Measurements from ENCODE around the gene TOP1. TPM values are rescaled to one million over a fixed set of nuclear protein-coding genes. Genes with fewer than 3 reads are reported as not detected.

Gene TOP1
- polyA plus RNA-seq, 2 of the 4 experiments (the other 2 are of a cell fraction), result 20.8 to 70.6 TPM

DNA sequence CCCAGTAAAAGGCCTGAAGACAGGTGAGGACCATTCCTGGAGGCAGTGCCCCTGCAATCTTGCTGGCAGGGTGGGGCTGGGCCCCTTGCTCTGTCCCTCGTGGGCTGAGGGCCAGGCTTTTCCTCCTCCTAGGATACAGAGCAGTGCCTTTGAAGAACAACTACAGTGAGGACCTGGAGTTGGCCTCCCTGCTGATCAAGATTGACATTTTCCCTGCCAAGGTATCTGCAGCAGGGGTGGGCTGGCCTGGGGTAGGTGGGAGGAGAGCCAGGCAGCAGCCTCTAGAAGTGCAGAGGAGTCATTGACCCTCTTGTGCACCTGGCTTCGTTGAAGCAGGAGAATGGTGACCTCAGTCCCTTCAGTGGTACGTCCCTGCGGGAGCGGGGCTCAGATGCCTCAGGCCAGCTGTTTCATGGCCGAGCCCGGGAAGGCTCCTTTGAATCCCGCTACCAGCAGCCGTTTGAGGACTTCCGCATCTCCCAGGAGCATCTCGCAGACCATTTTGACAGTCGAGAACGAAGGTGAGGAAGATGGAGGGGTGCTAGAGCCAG is 145.2 kb downstream of the TOP1 start:
- POLR2A ChIA-PET, result no interaction called here
- Histone ChIP-seq H3K4me3 (no peak overlapping the region), H3K27ac (no peak overlapping the region), H3K4me2 (no peak overlapping the region), H3K9me3 (no peaks in the 10 kb centered on the region), H3K4me1 (peaks cover 13% of the 10 kb centered on the region; the same call in 2 of the 3 replicates)
- TF ChIP-seq, protein P1, sequence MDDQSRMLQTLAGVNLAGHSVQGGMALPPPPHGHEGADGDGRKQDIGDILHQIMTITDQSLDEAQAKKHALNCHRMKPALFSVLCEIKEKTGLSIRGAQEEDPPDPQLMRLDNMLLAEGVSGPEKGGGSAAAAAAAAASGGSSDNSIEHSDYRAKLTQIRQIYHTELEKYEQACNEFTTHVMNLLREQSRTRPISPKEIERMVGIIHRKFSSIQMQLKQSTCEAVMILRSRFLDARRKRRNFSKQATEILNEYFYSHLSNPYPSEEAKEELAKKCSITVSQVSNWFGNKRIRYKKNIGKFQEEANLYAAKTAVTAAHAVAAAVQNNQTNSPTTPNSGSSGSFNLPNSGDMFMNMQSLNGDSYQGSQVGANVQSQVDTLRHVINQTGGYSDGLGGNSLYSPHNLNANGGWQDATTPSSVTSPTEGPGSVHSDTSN (IDR thresholded peaks at IDR 0.05), result no peak
- no peak for TF ChIP-seq NR3C1 (IDR thresholded peaks at IDR 0.05)
- TF ChIP-seq EHF (CRISPR knock-in tag; IDR thresholded peaks at IDR 0.05), result no peak
- TF ChIP-seq, protein P2, sequence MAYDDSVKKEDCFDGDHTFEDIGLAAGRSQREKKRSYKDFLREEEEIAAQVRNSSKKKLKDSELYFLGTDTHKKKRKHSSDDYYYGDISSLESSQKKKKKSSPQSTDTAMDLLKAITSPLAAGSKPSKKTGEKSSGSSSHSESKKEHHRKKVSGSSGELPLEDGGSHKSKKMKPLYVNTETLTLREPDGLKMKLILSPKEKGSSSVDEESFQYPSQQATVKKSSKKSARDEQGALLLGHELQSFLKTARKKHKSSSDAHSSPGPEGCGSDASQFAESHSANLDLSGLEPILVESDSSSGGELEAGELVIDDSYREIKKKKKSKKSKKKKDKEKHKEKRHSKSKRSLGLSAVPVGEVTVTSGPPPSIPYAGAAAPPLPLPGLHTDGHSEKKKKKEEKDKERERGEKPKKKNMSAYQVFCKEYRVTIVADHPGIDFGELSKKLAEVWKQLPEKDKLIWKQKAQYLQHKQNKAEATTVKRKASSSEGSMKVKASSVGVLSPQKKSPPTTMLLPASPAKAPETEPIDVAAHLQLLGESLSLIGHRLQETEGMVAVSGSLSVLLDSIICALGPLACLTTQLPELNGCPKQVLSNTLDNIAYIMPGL (CRISPR knock-in tag; IDR thresholded peaks at IDR 0.05; ENCODE audit: borderline replicate concordance), result no peak
- no peak for TF ChIP-seq NFE2L2 (conservative IDR thresholded peaks at IDR 0.05; ENCODE audit: low read length)
- no peak for TF ChIP-seq CBX2 (IDR thresholded peaks at IDR 0.05; ENCODE audit: borderline replicate concordance, low read depth)
- TF ChIP-seq RFX5 (IDR thresholded peaks at IDR 0.05), result no peak
- TF ChIP-seq, protein P3, sequence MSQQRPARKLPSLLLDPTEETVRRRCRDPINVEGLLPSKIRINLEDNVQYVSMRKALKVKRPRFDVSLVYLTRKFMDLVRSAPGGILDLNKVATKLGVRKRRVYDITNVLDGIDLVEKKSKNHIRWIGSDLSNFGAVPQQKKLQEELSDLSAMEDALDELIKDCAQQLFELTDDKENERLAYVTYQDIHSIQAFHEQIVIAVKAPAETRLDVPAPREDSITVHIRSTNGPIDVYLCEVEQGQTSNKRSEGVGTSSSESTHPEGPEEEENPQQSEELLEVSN (IDR thresholded peaks at IDR 0.05; ENCODE audit: borderline replicate concordance, low read depth), result no peak
- TF ChIP-seq TFCP2L1 (CRISPR knock-in tag; IDR thresholded peaks at IDR 0.05), result no peak
- no peak for TF ChIP-seq KDM1A (IDR thresholded peaks at IDR 0.05; ENCODE audit: low read depth)
- no peak for TF ChIP-seq MYC (IDR thresholded peaks at IDR 0.05; ENCODE audit: borderline replicate concordance, low read length)
- no peak for TF ChIP-seq JUN (IDR thresholded peaks at IDR 0.05)
- no peak for TF ChIP-seq FOSB (CRISPR knock-in tag; IDR thresholded peaks at IDR 0.05)
- TF ChIP-seq FOSL2 (IDR thresholded peaks at IDR 0.05), result no peak
- no peak for TF ChIP-seq FOSL2 (CRISPR knock-in tag; IDR thresholded peaks at IDR 0.05)
- no peak for TF ChIP-seq POLR2AphosphoS2 (conservative IDR thresholded peaks at IDR 0.05; ENCODE audit: low read length)
- no peak for TF ChIP-seq ZFP36 (IDR thresholded peaks at IDR 0.05; ENCODE audit: borderline replicate concordance, partially characterized antibody)
- no peak for TF ChIP-seq CBX8 (IDR thresholded peaks at IDR 0.05)
- TF ChIP-seq HOXA7 (CRISPR knock-in tag; IDR thresholded peaks at IDR 0.05), result no peak
- no peak for TF ChIP-seq BHLHE40 (IDR thresholded peaks at IDR 0.05; ENCODE audit: low read depth, low read length)
- no peak for DNase-seq (ENCODE audit: low read depth in 1 of 2, low spot score in 1 of 2)
- 96% methylated on average over 13 of the region's 13 CpGs for WGBS (ENCODE audit: missing lambda C conversion rate)
- FAIRE-seq, result no peak
- no peak for ATAC-seq
- CTCF ChIA-PET, result interaction anchor here (0.7 to 12.1 kb wide), 46 partner anchors 8 to 489 kb away, joined by 3 to 248 read pairs (median 5); partner anchors contain the start of genes LPIN3 and PLCG1

Small RNAs within 50 kb of the gene (small RNA-seq; reads per million reads assigned to genes)
- gene MIR6871, result 0 reads per million in 6 experiments
- gene RNU2-52P, result 0 to 5.2 (median 0.23) reads per million in 6 experiments

Other genes starting within 250 kb of the TOP1 start
- gene PLCG1, start 108.7 kb downstream of the TOP1 start, polyA plus RNA-seq (2011; rRNA removed), result 22.0 and 37.1 TPM in 2 replicates
- gene PLCG1, start 108.7 kb downstream of the TOP1 start, polyA plus RNA-seq (2017; fragmentation: RNase III; extraction: RNeasy Plus Mini Kit Qiagen cat#74134 plus additional on column Dnase treatment), result 52.1 to 65.3 TPM (median 65.0 TPM) in 3 replicates

Data from A549 (cell line).